Sigmoid colon (tissue), 4 donors: ENCODE data around the gene PLSCR4.

Experiments
- POLR2A ChIP-seq, 2 donors: fragments of 450-650 bp; IDR thresholded peaks; one replicate each; pipeline ENCODE4 v1.6.1; 2016; ENCODE audit warnings: antibody characterized with exemption in 2 of 2, mild to moderate bottlenecking in 2 of 2, moderate library complexity in 2 of 2
- POLR2AphosphoS5 ChIP-seq, 4 donors: sonication (generic); formaldehyde crosslinking; IDR thresholded peaks; one replicate each; pipeline ENCODE4 v1.6.1; 2017; ENCODE audit warnings: antibody characterized with exemption in 4 of 4
- TF ChIP-seq, protein P1 (sequence below), 4 experiments: fragments of 450-650 bp in 3 of 4; fragments of 200-600 bp in 1 of 4; IDR thresholded peaks; one replicate each; pipeline ENCODE4 v1.5.1; 2016 to 2019; ENCODE audit warnings: antibody characterized with exemption in 4 of 4, mild to moderate bottlenecking in 3 of 4, moderate library complexity in 2 of 4

DNA sequence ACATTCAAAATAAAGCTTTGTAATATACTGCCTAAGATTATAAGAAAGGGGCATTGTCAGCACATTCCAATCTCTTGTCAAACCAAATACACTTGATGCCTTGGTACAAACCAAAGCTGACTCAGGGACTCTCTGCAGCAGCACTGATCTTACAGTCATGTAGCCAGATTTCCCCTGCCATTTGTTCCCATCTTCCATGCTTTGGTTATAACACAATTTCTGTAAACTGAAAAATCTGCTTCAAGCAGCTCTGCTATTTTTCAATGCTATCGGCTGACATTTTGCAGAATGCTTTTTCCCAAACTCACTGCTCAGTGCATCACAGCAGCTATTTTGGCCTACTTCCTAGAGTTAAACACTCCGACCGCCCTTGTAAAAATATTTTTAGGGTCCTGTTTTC is 108.1 kb downstream of the PLSCR4 start:
- TF ChIP-seq, protein P1, sequence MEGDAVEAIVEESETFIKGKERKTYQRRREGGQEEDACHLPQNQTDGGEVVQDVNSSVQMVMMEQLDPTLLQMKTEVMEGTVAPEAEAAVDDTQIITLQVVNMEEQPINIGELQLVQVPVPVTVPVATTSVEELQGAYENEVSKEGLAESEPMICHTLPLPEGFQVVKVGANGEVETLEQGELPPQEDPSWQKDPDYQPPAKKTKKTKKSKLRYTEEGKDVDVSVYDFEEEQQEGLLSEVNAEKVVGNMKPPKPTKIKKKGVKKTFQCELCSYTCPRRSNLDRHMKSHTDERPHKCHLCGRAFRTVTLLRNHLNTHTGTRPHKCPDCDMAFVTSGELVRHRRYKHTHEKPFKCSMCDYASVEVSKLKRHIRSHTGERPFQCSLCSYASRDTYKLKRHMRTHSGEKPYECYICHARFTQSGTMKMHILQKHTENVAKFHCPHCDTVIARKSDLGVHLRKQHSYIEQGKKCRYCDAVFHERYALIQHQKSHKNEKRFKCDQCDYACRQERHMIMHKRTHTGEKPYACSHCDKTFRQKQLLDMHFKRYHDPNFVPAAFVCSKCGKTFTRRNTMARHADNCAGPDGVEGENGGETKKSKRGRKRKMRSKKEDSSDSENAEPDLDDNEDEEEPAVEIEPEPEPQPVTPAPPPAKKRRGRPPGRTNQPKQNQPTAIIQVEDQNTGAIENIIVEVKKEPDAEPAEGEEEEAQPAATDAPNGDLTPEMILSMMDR (IDR thresholded peaks at IDR 0.05), result no peak
- TF ChIP-seq POLR2A (IDR thresholded peaks at IDR 0.05) (no peak), POLR2AphosphoS5 (IDR thresholded peaks at IDR 0.05) (peak; percentile 73 to 94 (median 90))
